CD14-positive monocyte (primary cell): ENCODE measurements around the gene STOML2. TPM values are rescaled to one million over a fixed set of nuclear protein-coding genes. Genes with fewer than 3 reads are reported as not detected.

Experiments
- DNase-seq, 3 donors: peaks; one replicate each; pipeline ENCODE4 v3.0.0-alpha.2; 2011 to 2022
- H2AFZ ChIP-seq: 2 replicates; pipeline ENCODE4 v1.6.0; 2012; ENCODE audit warnings: mild to moderate bottlenecking, low read depth, low read length, inconsistent platforms; ENCODE audit not compliant: insufficient read depth, poor library complexity, severe bottlenecking
- H3K27ac ChIP-seq, 2 donors: 1 replicate in 1 of 2; 2 replicates in 1 of 2; pipeline ENCODE4 v1.5.1; 2012 to 2013; ENCODE audit warnings: low read length in 2 of 2, control low read depth in 1 of 2, inconsistent platforms in 1 of 2, low read depth in 1 of 2, mild to moderate bottlenecking in 1 of 2
- H3K27me3 ChIP-seq, 2 donors: one replicate each; pipeline versions ENCODE4 v1.6.0 to v1.6.1; 2011 to 2013; ENCODE audit warnings: low read length in 2 of 2; ENCODE audit not compliant: control insufficient read depth in 2 of 2, insufficient read depth in 2 of 2
- H3K36me3 ChIP-seq, 2 donors: replicated peaks in 1 of 2; 1 replicate in 1 of 2; 2 replicates in 1 of 2; pipeline versions ENCODE4 v1.5.1 to v1.6.1; 2012 to 2013; ENCODE audit warnings: low read length in 2 of 2, control low read depth in 1 of 2, inconsistent platforms in 1 of 2, mild to moderate bottlenecking in 1 of 2; ENCODE audit not compliant: insufficient read depth in 2 of 2, control insufficient read depth in 1 of 2
- H3K4me1 ChIP-seq, 2 donors: 1 replicate in 1 of 2; 2 replicates in 1 of 2; pipeline versions ENCODE4 v1.5.1 to v1.6.1; 2012 to 2013; ENCODE audit warnings: low read length in 2 of 2, control low read depth in 1 of 2, inconsistent platforms in 1 of 2, mild to moderate bottlenecking in 1 of 2, moderate library complexity in 1 of 2; ENCODE audit not compliant: insufficient read depth in 2 of 2, control insufficient read depth in 1 of 2
- H3K4me2 ChIP-seq: replicated peaks from 2 replicates; pipeline ENCODE3; 2012; ENCODE audit warnings: low read length, moderate library complexity, mild to moderate bottlenecking; ENCODE audit not compliant: poor library complexity, severe bottlenecking; ENCODE audit errors: extremely low read depth
- H3K4me3 ChIP-seq, 3 experiments: fragments of 200-600 bp in 1 of 3; sonication (generic) in 1 of 3; replicated peaks in 1 of 3; 1 replicate in 2 of 3; 2 replicates in 1 of 3; pipeline ENCODE4 v1.5.1; 2011 to 2013; ENCODE audit warnings: low read length in 3 of 3, mild to moderate bottlenecking in 3 of 3, control low read depth in 2 of 3, low read depth in 2 of 3, inconsistent platforms in 1 of 3, moderate library complexity in 1 of 3
- H3K79me2 ChIP-seq: 2 replicates; pipeline ENCODE4 v1.6.0; 2012; ENCODE audit warnings: mild to moderate bottlenecking, control low read depth, inconsistent platforms, low read length, moderate library complexity; ENCODE audit not compliant: insufficient read depth
- H3K9ac ChIP-seq: 2 replicates; pipeline ENCODE4 v1.6.0; 2017; ENCODE audit warnings: low read length, mild to moderate bottlenecking; ENCODE audit not compliant: insufficient read depth, poor library complexity, severe bottlenecking
- H3K9me3 ChIP-seq, 2 donors: replicated peaks in 1 of 2; 1 replicate in 1 of 2; 2 replicates in 1 of 2; pipeline versions ENCODE4 v1.5.1 to v1.6.1; 2012 to 2013; ENCODE audit warnings: low read length in 2 of 2, control low read depth in 1 of 2; ENCODE audit not compliant: control insufficient read depth in 1 of 2, insufficient read depth in 1 of 2
- H4K20me1 ChIP-seq: 2 replicates; pipeline ENCODE4 v1.6.0; 2012; ENCODE audit warnings: mild to moderate bottlenecking, low read length, control low read depth, moderate library complexity; ENCODE audit not compliant: insufficient read depth
- H3K27ac Mint-ChIP-seq, 7 donors: one replicate each; pipeline ENCODE4 v1.8.0; 2020; ENCODE audit warnings: mild to moderate bottlenecking in 7 of 7, mixed read lengths in 7 of 7, moderate library complexity in 6 of 7, inconsistent platforms in 2 of 7
- H3K27me3 Mint-ChIP-seq, 3 donors: one replicate each; pipeline ENCODE4 v1.8.0; 2021 to 2022; ENCODE audit warnings: low read depth in 3 of 3, mild to moderate bottlenecking in 3 of 3, mixed read lengths in 3 of 3, moderate library complexity in 3 of 3, inconsistent platforms in 1 of 3
- H3K36me3 Mint-ChIP-seq, 2 donors: one replicate each; pipeline ENCODE4 v1.8.0; 2020; ENCODE audit warnings: mixed read lengths in 2 of 2, inconsistent platforms in 1 of 2, mild to moderate bottlenecking in 1 of 2
- H3K4me1 Mint-ChIP-seq: one replicate; pipeline ENCODE4 v1.8.0; 2020; ENCODE audit warnings: mild to moderate bottlenecking, mixed read lengths
- H3K4me3 Mint-ChIP-seq, 2 donors: one replicate each; pipeline ENCODE4 v1.8.0; 2020; ENCODE audit warnings: mild to moderate bottlenecking in 2 of 2, mixed read lengths in 2 of 2, moderate library complexity in 1 of 2
- H3K9me3 Mint-ChIP-seq, 7 donors: one replicate each; pipeline ENCODE4 v1.8.0; 2020 to 2022; ENCODE audit warnings: mixed read lengths in 7 of 7, mild to moderate bottlenecking in 6 of 7, moderate library complexity in 6 of 7, inconsistent platforms in 2 of 7
- CTCF ChIP-seq: fragments of 200-600 bp; IDR thresholded peaks from one replicate; pipeline ENCODE4 v1.8.0; 2022; ENCODE audit warnings: antibody characterized with exemption, mild to moderate bottlenecking
- WGBS: methylation state at CpG from one replicate; pipeline ENCODE4 v1.1.5; 2013; ENCODE audit warnings: missing lambda C conversion rate; ENCODE audit not compliant: insufficient coverage; 5-methylcytosine and 5-hydroxymethylcytosine counted together
- intact Hi-C, 2 donors: fragments of 100-400 bp; cut with micrococcal nuclease; formaldehyde crosslinking; loops; one replicate each; pipeline versions ENCODE4 v1.15.0 to v1.15.1; 2023
- polyA plus RNA-seq, 3 donors: library from polyadenylated mRNA; depleted of rRNA in 1 of 3; unstranded in 2 of 3; stranded (reverse) in 1 of 3; fragments of 300-500 nt in 2 of 3; fragments of >200 nt in 1 of 3; fragmentation: Illumina TruSeq in 2 of 3; gene quantifications; 1 replicate in 2 of 3; 2 replicates in 1 of 3; pipeline ENCODE4 v1.2.3, GENCODE V29; 2012 to 2021

The STOML2 gene
- polyA plus RNA-seq, 3 donors = 45.5 to 62.0 (median 50.3) TPM

GRCh38 chr9:35106343-35106730, 3.4 kb upstream of the STOML2 start:
- DNase-seq = no peak
- no peak overlapping the region for H2AFZ ChIP-seq
- no peak for TF ChIP-seq CTCF
- H3K9me3 ChIP-seq = no peaks in the 10 kb centered on the region
- Mint-ChIP-seq H3K4me1 (peaks cover 49% of the 10 kb centered on the region), H3K27ac (peak overlapping the region in 1 of 7 donors; percentile 71), H3K36me3 (peaks cover 46 to 70% of the 10 kb centered on the region in 2 donors), H3K9me3 (peaks cover 0 to 1% (median 0%) of the 10 kb centered on the region in 7 donors), H3K4me3 (no peak overlapping the region), H3K27me3 (peaks cover 0 to 3% (median 0%) of the 10 kb centered on the region in 3 donors)
- H3K4me3 ChIP-seq = no peak overlapping the region
- no CpG with 5 or more reads among the region's 7 CpGs for WGBS
- intact Hi-C loops = no loop called here
- H3K79me2 ChIP-seq = peaks cover 49% of the 10 kb centered on the region
- peaks cover 81% of the 10 kb centered on the region for H4K20me1 ChIP-seq
- H3K36me3 ChIP-seq = peaks cover 49 to 67% of the 10 kb centered on the region in 2 donors
- no peak overlapping the region for H3K9ac ChIP-seq
- no peak overlapping the region for H3K27ac ChIP-seq
- H3K4me1 ChIP-seq = peaks cover 37 to 50% of the 10 kb centered on the region in 2 donors
- H3K4me2 ChIP-seq = no peak overlapping the region
- H3K27me3 ChIP-seq = no peaks in the 10 kb centered on the region

GRCh38 chr9:35105571-35106342, 2.8 kb upstream of the STOML2 start:
- intact Hi-C loops = no loop called here
- peaks cover 43% of the 10 kb centered on the region for H3K79me2 ChIP-seq
- H3K27ac Mint-ChIP-seq = peak overlapping the region in 5 of 7 donors; percentile 23 to 71 (median 61)

More at GRCh38 chr9:35105571-35106342, 2.8 kb upstream of the STOML2 start:
- H3K4me3 ChIP-seq = no peak overlapping the region
- H3K9ac ChIP-seq = no peak overlapping the region
- no peak overlapping the region for H3K4me2 ChIP-seq
- H3K9me3 Mint-ChIP-seq = peaks cover 0 to 1% (median 0%) of the 10 kb centered on the region in 7 donors
- H3K4me1 ChIP-seq = peaks cover 33 to 45% of the 10 kb centered on the region in 2 donors
- peaks cover 75% of the 10 kb centered on the region for H4K20me1 ChIP-seq
- H3K4me1 Mint-ChIP-seq = peaks cover 44% of the 10 kb centered on the region
- DNase-seq = no peak
- H3K4me3 Mint-ChIP-seq = no peak overlapping the region
- peaks cover 53 to 73% of the 10 kb centered on the region in 2 donors for H3K36me3 ChIP-seq
- no peak overlapping the region for H2AFZ ChIP-seq
- H3K27me3 Mint-ChIP-seq = peaks cover 0 to 3% (median 0%) of the 10 kb centered on the region in 3 donors
- no peak for TF ChIP-seq CTCF
- H3K36me3 Mint-ChIP-seq = peaks cover 52 to 74% of the 10 kb centered on the region in 2 donors
- 98% methylated on average over 6 of the region's 13 CpGs for WGBS
- H3K9me3 ChIP-seq = no peaks in the 10 kb centered on the region
- peak overlapping the region in 1 of 2 donors; percentile 20 for H3K27ac ChIP-seq
- no peaks in the 10 kb centered on the region for H3K27me3 ChIP-seq
